Measurements from ENCODE around the gene PLG.
"Not testable (repeated sequence)": the region's sequence is repeated elsewhere in the genome, so short reads cannot be mapped to it uniquely, and the experiment has no call there.

PLG gene

GRCh38 chr6:160704688-160705087 is 2.6 kb downstream of the PLG start:
- not testable (repeated sequence) for DNase-seq (ENCODE audit: low spot score)

- DNase-seq (ENCODE audit: low spot score), result not testable (repeated sequence)
Measured at GRCh38 chr6:160708993-160709392, 6.9 kb downstream of the PLG start.

DNA sequence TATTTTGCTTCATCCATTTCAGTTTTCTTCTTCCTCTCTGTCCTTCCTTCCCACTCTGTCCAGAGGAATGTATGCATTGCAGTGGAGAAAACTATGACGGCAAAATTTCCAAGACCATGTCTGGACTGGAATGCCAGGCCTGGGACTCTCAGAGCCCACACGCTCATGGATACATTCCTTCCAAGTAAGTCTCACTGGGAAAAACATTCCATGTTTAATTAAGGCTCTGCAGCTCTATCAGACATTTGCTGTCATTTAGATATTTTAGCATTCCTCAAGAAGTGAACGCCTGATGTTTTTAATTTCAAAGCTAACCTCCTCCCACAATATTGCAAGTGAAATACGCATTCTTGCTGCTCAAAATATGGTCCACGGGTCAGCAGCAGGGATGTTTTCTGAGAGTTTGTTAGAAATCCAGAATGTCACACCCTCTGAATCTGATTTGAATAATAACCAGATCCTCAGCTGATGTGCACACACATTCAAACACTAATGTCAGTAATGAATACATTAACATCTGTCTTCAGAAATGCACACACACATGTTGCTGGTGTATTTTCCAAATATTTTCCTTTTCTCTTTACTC is 12.8 kb downstream of the PLG start:
- DNase-seq (ENCODE audit: low spot score), result no peak

GRCh38 chr6:160730911-160731310 is 28.9 kb downstream of the PLG start:
- DNase-seq (ENCODE audit: low spot score), result no peak

- DNase-seq (ENCODE audit: low spot score), result peak; percentile 48
Measured at GRCh38 chr6:160733050-160733646, 31.1 kb downstream of the PLG start.

- no peak for DNase-seq (ENCODE audit: low spot score)
Measured at GRCh38 chr6:160734627-160735026, 32.6 kb downstream of the PLG start.

- DNase-seq (ENCODE audit: low spot score), result no peak
Measured at GRCh38 chr6:160735523-160735922, 33.5 kb downstream of the PLG start.

GRCh38 chr6:160737934-160738333 is 35.9 kb downstream of the PLG start:
- no peak for DNase-seq (ENCODE audit: low spot score)

GRCh38 chr6:160739955-160740354 is 37.9 kb downstream of the PLG start:
- no peak for DNase-seq (ENCODE audit: low spot score)

DNA sequence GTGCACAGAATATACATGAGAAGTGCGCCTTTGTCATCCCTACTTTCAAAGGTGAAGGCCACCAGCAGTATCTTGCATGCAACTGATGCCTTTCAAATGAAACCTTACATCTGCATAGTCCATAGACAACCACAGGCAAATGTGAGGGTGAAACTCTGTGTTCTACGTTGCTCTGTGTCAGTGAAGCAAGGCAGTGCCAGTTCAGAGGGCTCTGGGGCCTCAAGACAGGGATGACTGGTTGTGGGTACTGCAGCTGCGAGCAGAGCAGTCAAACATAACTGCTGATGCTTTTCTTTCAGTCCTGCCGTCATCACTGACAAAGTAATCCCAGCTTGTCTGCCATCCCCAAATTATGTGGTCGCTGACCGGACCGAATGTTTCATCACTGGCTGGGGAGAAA is 39.0 kb downstream of the PLG start:
- DNase-seq (ENCODE audit: low spot score), result not testable (repeated sequence)

GRCh38 chr6:160742090-160742489 is 40.0 kb downstream of the PLG start:
- DNase-seq (ENCODE audit: low spot score), result no peak

DNA sequence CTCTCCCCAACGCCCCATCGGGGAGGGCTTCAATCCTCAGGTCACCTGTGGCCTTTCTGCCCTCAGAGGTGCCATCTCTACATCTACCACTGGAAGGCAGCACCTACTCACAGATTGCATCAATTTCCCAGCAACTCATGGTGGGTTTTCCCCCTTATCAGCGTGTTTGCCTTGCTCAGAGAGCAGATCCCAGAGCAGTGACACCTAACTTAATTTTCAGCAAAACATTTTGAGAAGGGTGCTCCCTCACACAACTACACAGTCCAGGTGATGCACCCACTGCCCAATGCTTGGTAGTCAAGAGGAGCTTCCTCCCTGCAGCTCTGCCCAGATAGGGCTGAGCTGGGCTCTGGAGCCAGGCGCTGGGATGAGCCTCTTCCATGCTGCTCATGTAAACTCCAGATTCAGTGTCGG is 48.2 kb downstream of the PLG start:
- DNase-seq (ENCODE audit: low spot score), result no peak

- DNase-seq (ENCODE audit: low spot score), result not testable (repeated sequence)
Measured at GRCh38 chr6:160753211-160753610, 51.2 kb downstream of the PLG start.

GRCh38 chr6:160755165-160755564 is 53.1 kb downstream of the PLG start:
- DNase-seq (ENCODE audit: low spot score), result no peak

DNA sequence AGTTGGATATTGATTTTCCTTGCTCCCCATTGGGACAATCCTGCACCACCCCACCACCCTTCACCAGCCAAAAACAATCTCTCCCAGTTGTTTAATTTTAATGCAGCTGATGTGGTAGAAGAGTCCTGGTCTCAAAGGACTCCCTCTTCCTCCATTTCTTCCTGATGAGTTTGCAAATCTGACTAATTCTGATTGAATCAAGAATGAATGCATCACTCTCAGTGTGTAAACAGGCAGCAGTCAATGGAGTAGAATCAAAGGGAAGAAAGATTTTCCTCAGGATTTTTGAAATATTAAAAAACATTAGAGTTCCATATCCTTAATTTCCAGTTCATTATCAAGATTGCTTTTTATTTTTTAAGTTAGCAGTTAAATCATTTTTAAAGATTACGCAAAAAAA is 54.0 kb downstream of the PLG start:
- no peak for DNase-seq (ENCODE audit: low spot score)

DNA sequence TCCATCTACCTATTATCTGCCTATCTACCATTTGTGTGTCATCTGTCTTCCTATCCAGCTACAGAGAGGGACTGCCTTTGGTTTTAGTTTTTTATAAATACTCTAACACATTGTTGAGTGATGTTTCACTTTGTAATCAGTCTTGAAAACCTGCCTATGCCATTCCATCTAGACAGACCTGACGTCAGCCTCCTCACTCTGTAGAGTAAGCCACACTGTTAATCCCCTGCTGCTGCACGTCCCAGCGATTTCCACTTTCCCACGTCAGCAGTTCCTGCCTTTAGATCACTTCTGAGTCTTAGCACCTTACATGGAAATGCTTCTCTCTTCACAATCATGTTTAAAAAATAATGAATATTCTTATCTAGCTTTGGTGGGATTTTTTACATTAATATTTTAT is 54.8 kb downstream of the PLG start:
- DNase-seq (ENCODE audit: low spot score), result no peak

GRCh38 chr6:160764847-160765246 is 62.8 kb downstream of the PLG start:
- DNase-seq (ENCODE audit: low spot score), result no peak

- no peak for DNase-seq (ENCODE audit: low spot score)
Measured at GRCh38 chr6:160765412-160765811, 63.4 kb downstream of the PLG start.

GRCh38 chr6:160766657-160766988 is 64.6 kb downstream of the PLG start:
- DNase-seq (ENCODE audit: low spot score), result no peak

DNA sequence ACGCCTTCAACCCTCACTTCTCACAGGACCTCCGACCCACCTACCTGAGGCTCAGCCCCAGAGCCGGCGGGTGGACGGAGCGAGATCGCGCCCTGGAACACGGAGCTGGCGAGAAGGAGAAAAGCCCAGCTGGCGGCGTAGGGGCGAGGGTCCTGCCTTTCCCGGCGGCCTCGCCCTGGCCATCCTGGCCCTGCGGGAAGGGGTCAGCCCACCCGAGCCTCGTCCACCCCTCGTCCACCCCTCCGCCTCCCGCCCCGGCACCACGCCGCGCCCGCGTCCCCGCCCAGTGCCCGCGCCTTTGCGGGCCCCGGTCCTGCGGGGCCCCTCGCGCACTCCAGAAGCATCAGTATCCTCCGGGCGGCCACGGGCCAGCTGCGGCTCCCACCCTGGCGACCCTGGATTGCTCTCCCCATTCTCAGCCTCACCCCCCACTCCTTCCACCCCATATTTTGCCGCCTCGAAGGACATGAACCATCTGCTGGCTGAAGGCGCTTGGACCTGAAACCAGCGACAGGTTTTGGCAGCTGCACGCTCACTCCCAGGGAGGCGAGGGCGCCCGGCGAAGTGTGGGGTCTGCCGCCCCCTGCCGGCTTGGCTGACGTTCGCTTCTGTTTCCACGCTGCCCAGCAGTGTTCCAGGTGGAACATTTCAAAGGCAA is 65.1 kb downstream of the PLG start:
- DNase-seq (ENCODE audit: low spot score), result peak; percentile 40

DNA sequence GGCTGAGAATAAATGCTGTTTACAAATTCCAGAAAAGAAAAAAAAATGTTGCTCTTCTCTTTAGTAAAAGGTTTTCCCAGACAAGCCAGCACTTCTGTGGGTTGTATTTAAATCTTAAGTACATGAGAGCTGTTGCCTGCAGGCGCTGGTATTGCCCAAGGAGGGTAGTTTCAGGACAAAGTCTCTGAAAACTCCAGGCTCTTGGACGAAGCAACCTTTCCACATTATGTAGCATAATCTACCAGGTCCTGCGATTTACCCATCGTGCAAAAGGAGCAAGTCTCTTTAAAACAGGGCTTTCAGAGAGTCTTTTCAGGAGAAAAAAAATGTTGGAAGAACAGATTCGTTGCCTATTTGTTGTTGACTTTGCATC is 65.6 kb downstream of the PLG start:
- no peak for DNase-seq (ENCODE audit: low spot score)

GRCh38 chr6:160768101-160768500 is 66.1 kb downstream of the PLG start:
- no peak for DNase-seq (ENCODE audit: low spot score)

DNA sequence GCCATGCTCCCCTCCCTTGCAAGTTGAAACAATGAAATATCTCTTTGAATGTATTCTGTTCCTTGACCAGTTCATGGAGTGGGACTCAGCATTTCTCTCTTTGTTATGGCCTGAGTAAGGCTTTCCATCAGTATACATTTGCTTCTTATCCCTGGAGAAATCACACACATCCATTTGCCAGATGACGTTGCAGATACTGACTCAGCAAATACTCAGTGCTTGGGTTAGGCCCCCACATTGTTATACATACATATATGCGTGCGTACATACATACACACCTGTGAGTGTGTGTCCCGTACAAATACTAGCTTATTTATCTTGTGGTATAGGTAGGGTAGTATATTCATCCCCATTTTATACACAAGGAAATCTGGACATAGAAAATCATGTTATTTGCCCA is 72.4 kb downstream of the PLG start:
- DNase-seq (ENCODE audit: low spot score), result no peak

Measured in globus pallidus (tissue), 1 donor.